ENCODE results near the gene SYNGR3. TPM values are rescaled to one million over a fixed set of nuclear protein-coding genes. Genes with fewer than 3 reads are reported as not detected.

Gene SYNGR3
- total RNA-seq, 2 experiments from 2014 or later = 11.9 to 12.4 TPM

Other genes with a start within 250 kb of the SYNGR3 start
- 10 to 100 TPM; 53.0 to 53.1 TPM for gene NME3, start 218.4 kb upstream of the SYNGR3 start, total RNA-seq
- 10 to 100 TPM; 11.9 to 15.3 TPM for gene EME2, start 217.2 kb upstream of the SYNGR3 start, total RNA-seq
- 100 to 1,000 TPM; 151 to 152 TPM for gene MRPS34, start 216.8 kb upstream of the SYNGR3 start, total RNA-seq
- 10 to 100 TPM; 21.2 to 21.8 TPM for gene SPSB3, start 207.4 kb upstream of the SYNGR3 start, total RNA-seq
- 10 to 100 TPM; 45.9 to 48.0 TPM for gene NUBP2, start 207.0 kb upstream of the SYNGR3 start, total RNA-seq
- gene IGFALS, start 196.3 kb upstream of the SYNGR3 start, total RNA-seq = not detected
- 10 to 100 TPM; 45.1 to 46.2 TPM for gene HAGH, start 163.1 kb upstream of the SYNGR3 start, total RNA-seq
- gene FAHD1, start 162.8 kb upstream of the SYNGR3 start, total RNA-seq = 1 to 10 TPM; 8.5 to 8.8 TPM
- not detected for gene MEIOB, start 117.8 kb upstream of the SYNGR3 start, total RNA-seq
- gene HS3ST6, start 71.6 kb upstream of the SYNGR3 start, total RNA-seq = not detected
- gene MSRB1, start 46.8 kb upstream of the SYNGR3 start, total RNA-seq = 10 to 100 TPM; 20.7 to 23.6 TPM
- gene RPL3L, start 35.3 kb upstream of the SYNGR3 start, total RNA-seq = not detected
- gene NDUFB10, start 30.4 kb upstream of the SYNGR3 start, total RNA-seq = 100 to 1,000 TPM; 122 to 125 TPM
- 1,000 to 10,000 TPM; 5,123 to 5,136 TPM for gene RPS2, start 25.1 kb upstream of the SYNGR3 start, total RNA-seq
- gene RNF151, start 23.1 kb upstream of the SYNGR3 start, total RNA-seq = not detected
- gene TBL3, start 17.9 kb upstream of the SYNGR3 start, total RNA-seq = 10 to 100 TPM; 45.7 to 47.3 TPM
- gene NOXO1, start 8.5 kb upstream of the SYNGR3 start, total RNA-seq = not detected
- 10 to 100 TPM; 34.4 to 37.5 TPM for gene GFER, start 5.8 kb upstream of the SYNGR3 start, total RNA-seq
- gene ZNF598, start 19.9 kb downstream of the SYNGR3 start, total RNA-seq = 10 to 100 TPM; 67.2 to 67.6 TPM
- 1 to 10 TPM; 1.3 to 2.0 TPM for gene NPW, start 29.8 kb downstream of the SYNGR3 start, total RNA-seq
- gene NHERF2, start 36.9 kb downstream of the SYNGR3 start, total RNA-seq = 1 to 10 TPM; 1.1 to 1.4 TPM
- gene NTHL1, start 57.9 kb downstream of the SYNGR3 start, total RNA-seq = 10 to 100 TPM; 24.3 to 26.2 TPM
- 10 to 100 TPM; 56.6 to 63.9 TPM for gene TSC2, start 58.0 kb downstream of the SYNGR3 start, total RNA-seq
- gene PKD1, start 145.9 kb downstream of the SYNGR3 start, total RNA-seq = 10 to 100 TPM; 56.7 to 59.4 TPM
- gene RAB26, start 158.7 kb downstream of the SYNGR3 start, total RNA-seq = under 1 TPM in 1 of 2 experiments, not detected in 1; 0.33 TPM
- gene TRAF7, start 165.8 kb downstream of the SYNGR3 start, total RNA-seq = 10 to 100 TPM; 77.1 to 80.3 TPM
- under 1 TPM; 0.36 to 0.83 TPM for gene CASKIN1, start 206.6 kb downstream of the SYNGR3 start, total RNA-seq
- gene MLST8, start 215.5 kb downstream of the SYNGR3 start, total RNA-seq = 10 to 100 TPM; 49.7 to 50.4 TPM
- gene BRICD5, start 220.9 kb downstream of the SYNGR3 start, total RNA-seq = 1 to 10 TPM; 5.7 to 8.5 TPM
- 10 to 100 TPM; 19.3 to 19.5 TPM for gene PGP, start 224.9 kb downstream of the SYNGR3 start, total RNA-seq
- gene E4F1, start 233.6 kb downstream of the SYNGR3 start, total RNA-seq = 10 to 100 TPM; 19.3 to 19.6 TPM
- under 1 TPM; 0.63 to 0.67 TPM for gene DNASE1L2, start 246.5 kb downstream of the SYNGR3 start, total RNA-seq

All from activated CD4-positive, alpha-beta memory T cell treated with anti-CD3 and anti-CD28 coated beads for 36 hours (primary cell).